Measurements from ENCODE around the gene CADPS2. TPM values are rescaled to one million over a fixed set of nuclear protein-coding genes. Genes with fewer than 3 reads are reported as not detected.

The CADPS2 gene
- total RNA-seq, 1 donor from 2014 or later, result 6.4 TPM

GRCh38 chr7:122858320-122858719 is 27.9 kb downstream of the CADPS2 start:
- H4K20me1 ChIP-seq (ENCODE audit: insufficient read depth, low read length), result no peaks in the 10 kb centered on the region
- no peaks in the 10 kb centered on the region for H3K36me3 Mint-ChIP-seq (ENCODE audit: low read depth, unreplicated experiment)
- H3K27ac Mint-ChIP-seq (ENCODE audit: unreplicated experiment), result no peak overlapping the region
- no peaks in the 10 kb centered on the region for H3K27me3 Mint-ChIP-seq (ENCODE audit: low read depth, unreplicated experiment)
- H3K36me3 ChIP-seq (ENCODE audit: insufficient read depth, low read length), result no peaks in the 10 kb centered on the region
- H2AFZ ChIP-seq (ENCODE audit: low read depth, low read length), result no peak overlapping the region
- H3K27me3 ChIP-seq (ENCODE audit: insufficient read depth, low read length), result no peaks in the 10 kb centered on the region
- no peak overlapping the region for H3K4me3 ChIP-seq (ENCODE audit: insufficient read depth, low read depth, low read length)
- no peak overlapping the region for H3K27ac ChIP-seq (ENCODE audit: low read depth, low read length)
- H3K4me3 Mint-ChIP-seq (ENCODE audit: unreplicated experiment), result no peak overlapping the region
- peaks cover 10% of the 10 kb centered on the region for H3K4me1 Mint-ChIP-seq (ENCODE audit: low read depth, unreplicated experiment)
- no peaks in the 10 kb centered on the region for H3K79me2 ChIP-seq (ENCODE audit: insufficient read depth, low read length)
- H3K4me2 ChIP-seq (ENCODE audit: low read length), result no peak overlapping the region
- DNase-seq (ENCODE audit: low read depth) (no peak), FAIRE-seq (no peak)
- H3K4me1 ChIP-seq (ENCODE audit: insufficient read depth, low read length), result no peaks in the 10 kb centered on the region
- H3K9me3 Mint-ChIP-seq (ENCODE audit: unreplicated experiment), result peaks cover 3% of the 10 kb centered on the region
- no peak overlapping the region for H3K9ac ChIP-seq (ENCODE audit: low read length)
- TF ChIP-seq, protein P1, sequence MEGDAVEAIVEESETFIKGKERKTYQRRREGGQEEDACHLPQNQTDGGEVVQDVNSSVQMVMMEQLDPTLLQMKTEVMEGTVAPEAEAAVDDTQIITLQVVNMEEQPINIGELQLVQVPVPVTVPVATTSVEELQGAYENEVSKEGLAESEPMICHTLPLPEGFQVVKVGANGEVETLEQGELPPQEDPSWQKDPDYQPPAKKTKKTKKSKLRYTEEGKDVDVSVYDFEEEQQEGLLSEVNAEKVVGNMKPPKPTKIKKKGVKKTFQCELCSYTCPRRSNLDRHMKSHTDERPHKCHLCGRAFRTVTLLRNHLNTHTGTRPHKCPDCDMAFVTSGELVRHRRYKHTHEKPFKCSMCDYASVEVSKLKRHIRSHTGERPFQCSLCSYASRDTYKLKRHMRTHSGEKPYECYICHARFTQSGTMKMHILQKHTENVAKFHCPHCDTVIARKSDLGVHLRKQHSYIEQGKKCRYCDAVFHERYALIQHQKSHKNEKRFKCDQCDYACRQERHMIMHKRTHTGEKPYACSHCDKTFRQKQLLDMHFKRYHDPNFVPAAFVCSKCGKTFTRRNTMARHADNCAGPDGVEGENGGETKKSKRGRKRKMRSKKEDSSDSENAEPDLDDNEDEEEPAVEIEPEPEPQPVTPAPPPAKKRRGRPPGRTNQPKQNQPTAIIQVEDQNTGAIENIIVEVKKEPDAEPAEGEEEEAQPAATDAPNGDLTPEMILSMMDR (IDR thresholded peaks at IDR 0.05; ENCODE audit: insufficient read depth, low read depth, low read length), result no peak
- TF ChIP-seq EZH2 (IDR thresholded peaks at IDR 0.05; ENCODE audit: insufficient read depth, low read length), result no peak
- H3K9me3 ChIP-seq (ENCODE audit: insufficient read depth, low read depth, low read length), result no peaks in the 10 kb centered on the region

- Mint-ChIP-seq H3K36me3 (ENCODE audit: low read depth, unreplicated experiment) (no peaks in the 10 kb centered on the region), H3K9me3 (ENCODE audit: unreplicated experiment) (peaks cover 7% of the 10 kb centered on the region), H3K27me3 (ENCODE audit: low read depth, unreplicated experiment) (no peaks in the 10 kb centered on the region), H3K4me1 (ENCODE audit: low read depth, unreplicated experiment) (peaks cover 6% of the 10 kb centered on the region), H3K4me3 (ENCODE audit: unreplicated experiment) (no peak overlapping the region), H3K27ac (ENCODE audit: unreplicated experiment) (no peak overlapping the region)
- Histone ChIP-seq H3K4me2 (ENCODE audit: low read length) (no peak overlapping the region), H3K4me1 (ENCODE audit: insufficient read depth, low read length) (no peaks in the 10 kb centered on the region), H4K20me1 (ENCODE audit: insufficient read depth, low read length) (no peaks in the 10 kb centered on the region), H3K9ac (ENCODE audit: low read length) (no peak overlapping the region), H3K79me2 (ENCODE audit: insufficient read depth, low read length) (no peaks in the 10 kb centered on the region), H3K4me3 (ENCODE audit: insufficient read depth, low read depth, low read length) (no peak overlapping the region), H3K27me3 (ENCODE audit: insufficient read depth, low read length) (peaks cover 2% of the 10 kb centered on the region), H3K36me3 (ENCODE audit: insufficient read depth, low read length) (no peaks in the 10 kb centered on the region), H3K9me3 (ENCODE audit: insufficient read depth, low read depth, low read length) (no peaks in the 10 kb centered on the region), H2AFZ (ENCODE audit: low read depth, low read length) (no peak overlapping the region), H3K27ac (ENCODE audit: low read depth, low read length) (no peak overlapping the region)
- TF ChIP-seq, protein P1 (IDR thresholded peaks at IDR 0.05; ENCODE audit: insufficient read depth, low read depth, low read length), result no peak
- no peak for TF ChIP-seq EZH2 (IDR thresholded peaks at IDR 0.05; ENCODE audit: insufficient read depth, low read length)
- no peak for DNase-seq (ENCODE audit: low read depth)
- no peak for FAIRE-seq
Observed at GRCh38 chr7:122850528-122850927, 35.7 kb downstream of the CADPS2 start.

GRCh38 chr7:122849957-122850328 is 36.3 kb downstream of the CADPS2 start:
- H3K4me1 Mint-ChIP-seq (ENCODE audit: low read depth, unreplicated experiment), result peaks cover under 1% of the 10 kb centered on the region
- H3K79me2 ChIP-seq (ENCODE audit: insufficient read depth, low read length), result no peaks in the 10 kb centered on the region
- H3K36me3 Mint-ChIP-seq (ENCODE audit: low read depth, unreplicated experiment), result no peaks in the 10 kb centered on the region
- FAIRE-seq, result no peak
- no peak overlapping the region for H2AFZ ChIP-seq (ENCODE audit: low read depth, low read length)
- H3K4me1 ChIP-seq (ENCODE audit: insufficient read depth, low read length), result no peaks in the 10 kb centered on the region
- H3K27ac Mint-ChIP-seq (ENCODE audit: unreplicated experiment), result no peak overlapping the region
- H3K4me2 ChIP-seq (ENCODE audit: low read length), result no peak overlapping the region
- peaks cover 2% of the 10 kb centered on the region for H3K27me3 ChIP-seq (ENCODE audit: insufficient read depth, low read length)
- H3K27me3 Mint-ChIP-seq (ENCODE audit: low read depth, unreplicated experiment), result no peaks in the 10 kb centered on the region
- no peak overlapping the region for H3K9ac ChIP-seq (ENCODE audit: low read length)
- TF ChIP-seq, protein P1 (IDR thresholded peaks at IDR 0.05; ENCODE audit: insufficient read depth, low read depth, low read length), result no peak
- TF ChIP-seq EZH2 (IDR thresholded peaks at IDR 0.05; ENCODE audit: insufficient read depth, low read length), result no peak
- no peak overlapping the region for H3K27ac ChIP-seq (ENCODE audit: low read depth, low read length)
- H3K4me3 ChIP-seq (ENCODE audit: insufficient read depth, low read depth, low read length), result no peak overlapping the region
- H3K9me3 Mint-ChIP-seq (ENCODE audit: unreplicated experiment), result peaks cover 7% of the 10 kb centered on the region
- no peak for DNase-seq (ENCODE audit: low read depth)
- no peaks in the 10 kb centered on the region for H3K9me3 ChIP-seq (ENCODE audit: insufficient read depth, low read depth, low read length)
- H4K20me1 ChIP-seq (ENCODE audit: insufficient read depth, low read length), result no peaks in the 10 kb centered on the region
- H3K36me3 ChIP-seq (ENCODE audit: insufficient read depth, low read length), result no peaks in the 10 kb centered on the region
- H3K4me3 Mint-ChIP-seq (ENCODE audit: unreplicated experiment), result no peak overlapping the region
